IPS DF 4.7 (cell line): ENCODE measurements around the gene CHPT1.
A peak's percentile ranks its signal among the peaks of the same experiment; 100 is the strongest.

Experiments used
- DNase-seq: peaks from one replicate; pipeline ENCODE4 v3.0.0-alpha.2; 2013; ENCODE audit warnings: low spot score; ENCODE audit errors: extremely low read depth

The CHPT1 gene

DNA sequence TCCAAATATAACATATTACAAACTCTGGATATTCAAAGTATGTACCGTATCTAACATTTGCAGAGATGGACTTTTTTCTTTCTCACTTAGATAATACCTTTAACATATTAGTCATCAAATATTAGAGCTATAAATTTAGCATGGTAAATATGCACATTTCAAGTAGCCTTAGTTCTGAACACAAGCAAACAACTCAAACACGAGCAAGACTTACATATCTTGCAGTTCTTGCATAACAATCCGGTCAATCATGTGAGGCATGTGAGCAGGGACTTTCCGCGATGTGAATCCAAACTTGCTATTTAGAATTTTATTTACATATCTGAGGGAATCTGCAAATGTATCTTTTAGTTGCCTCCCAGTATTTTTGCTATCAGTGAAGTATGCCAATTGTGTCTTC, 63.9 kb downstream of the CHPT1 start:
- no peak for DNase-seq

GRCh38 chr12:101761781-101762180, 64.3 kb downstream of the CHPT1 start:
- DNase-seq = no peak

GRCh38 chr12:101763246-101763931, 65.9 kb downstream of the CHPT1 start:
- no peak for DNase-seq

DNA sequence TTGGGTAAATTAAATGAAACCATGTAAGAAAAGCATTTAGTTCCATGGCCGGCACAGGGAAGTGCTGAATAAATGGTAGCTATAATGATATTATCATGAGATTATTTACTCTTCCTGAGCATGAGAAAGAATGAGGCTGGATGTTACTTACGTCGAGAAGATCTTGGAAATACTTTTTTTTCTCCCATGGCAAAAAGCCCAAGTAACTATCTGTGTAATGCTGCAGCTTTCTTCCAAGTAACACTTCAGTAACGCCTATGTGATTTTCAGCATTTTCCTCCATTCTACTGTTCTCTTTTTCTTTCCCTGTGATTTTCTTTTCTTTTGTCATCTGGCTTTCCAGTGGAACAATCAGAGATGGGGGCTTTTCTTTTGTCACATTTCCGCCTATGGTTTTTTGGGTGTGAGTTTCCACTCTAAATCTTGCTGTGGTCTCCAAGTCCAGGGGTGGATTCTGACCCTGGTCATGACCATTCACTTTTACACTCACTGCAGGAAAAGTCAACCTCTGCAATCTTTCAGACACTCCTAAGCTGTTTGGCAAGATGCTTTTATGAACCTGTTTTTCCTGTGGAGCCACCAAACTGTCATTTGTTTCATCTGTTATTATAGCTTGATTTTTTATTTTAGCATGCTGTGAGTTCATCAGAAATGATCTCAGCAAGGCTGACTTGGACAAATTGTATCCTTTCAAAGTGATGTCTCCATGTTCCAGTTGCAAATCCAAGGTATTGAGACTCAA, 66.8 kb downstream of the CHPT1 start:
- no peak for DNase-seq

GRCh38 chr12:101767537-101767936, 70.1 kb downstream of the CHPT1 start:
- no peak for DNase-seq

GRCh38 chr12:101768781-101769180, 71.3 kb downstream of the CHPT1 start:
- no peak for DNase-seq

DNA sequence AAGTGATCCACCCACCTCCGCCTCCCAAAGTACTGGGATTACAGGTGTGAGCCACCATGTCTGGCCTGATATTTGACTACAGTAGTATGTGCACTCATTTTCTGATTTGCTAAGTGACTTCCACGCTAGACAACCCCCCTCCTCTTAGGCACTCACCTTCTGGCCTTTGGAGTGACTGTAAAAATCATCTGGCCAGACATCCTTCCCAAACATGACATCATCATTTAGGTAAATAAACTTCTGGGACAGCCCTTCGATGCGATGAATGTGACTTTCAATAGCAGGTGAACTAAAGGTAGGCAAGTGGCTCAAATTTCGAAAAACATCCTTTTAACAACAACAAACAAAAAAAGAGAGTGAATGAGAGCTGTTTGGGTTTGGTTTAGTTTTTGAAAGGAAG, 72.4 kb downstream of the CHPT1 start:
- DNase-seq = no peak

- DNase-seq = no peak
Observed at GRCh38 chr12:101772012-101772775, 74.8 kb downstream of the CHPT1 start.

- peak; percentile 28 for DNase-seq
Observed at GRCh38 chr12:101773650-101774162, 76.3 kb downstream of the CHPT1 start.

GRCh38 chr12:101775816-101776215, 78.4 kb downstream of the CHPT1 start:
- no peak for DNase-seq

GRCh38 chr12:101777485-101777884, 80.0 kb downstream of the CHPT1 start:
- no peak for DNase-seq

DNA sequence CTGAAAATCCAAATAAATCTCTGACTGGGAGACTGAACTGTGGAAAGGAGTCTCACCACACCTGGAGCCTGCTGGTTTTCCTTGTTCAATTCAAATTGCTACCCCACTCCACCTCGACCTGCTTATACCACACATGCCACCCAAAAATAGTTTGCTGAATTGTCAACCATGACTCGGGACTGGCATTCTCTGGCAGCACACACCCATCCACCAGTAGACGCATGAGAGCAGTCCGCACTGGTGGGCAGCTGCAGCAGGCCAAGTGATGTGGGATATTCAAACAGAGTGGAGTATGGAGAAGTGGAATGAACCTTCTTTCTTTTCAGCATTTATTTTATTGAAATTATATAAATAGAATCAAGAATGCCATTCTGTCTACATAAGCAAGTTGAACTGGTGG, 80.5 kb downstream of the CHPT1 start:
- no peak for DNase-seq
